CD8-positive, alpha-beta memory T cell (primary cell): ENCODE results near the gene EWSR1. TPM values are rescaled to one million over a fixed set of nuclear protein-coding genes. Genes with fewer than 3 reads are reported as not detected.
"Not testable (repeated sequence)": the region's sequence is repeated elsewhere in the genome, so short reads cannot be mapped to it uniquely, and the experiment has no call there.

Experiments
- CTCF ChIA-PET: fragments of 350-600 bp; sonication (Branson Sonifier 250); formaldehyde crosslinking; loops from one replicate; lab custom pipeline; 2021; ENCODE audit warnings: antibody characterized with exemption; lab: Charles Lee
- POLR2A ChIA-PET: fragments of 350-600 bp; sonication (Branson Sonifier 250); formaldehyde crosslinking; loops from one replicate; lab custom pipeline; 2021; ENCODE audit warnings: antibody characterized with exemption; lab: Charles Lee
- DNase-seq, 5 donors: peaks; one replicate each; pipeline versions ENCODE4 v3.0.0 to v3.0.0-alpha.2; 2020 to 2022; ENCODE audit warnings: mixed read lengths in 1 of 5
- H3K27ac ChIP-seq: one replicate; pipeline ENCODE4 v1.7.0; 2013; ENCODE audit warnings: low read depth, mild to moderate bottlenecking, low read length, moderate library complexity
- H3K27me3 ChIP-seq: 2 replicates; pipeline ENCODE4 v1.7.0; 2013; ENCODE audit warnings: low read length, mild to moderate bottlenecking; ENCODE audit not compliant: insufficient read depth, poor library complexity, severe bottlenecking
- H3K36me3 ChIP-seq: 2 replicates; pipeline ENCODE4 v1.7.0; 2013; ENCODE audit warnings: mild to moderate bottlenecking, low read length, moderate library complexity; ENCODE audit not compliant: insufficient read depth
- H3K4me1 ChIP-seq: 2 replicates; pipeline ENCODE4 v1.7.0; 2013; ENCODE audit warnings: mild to moderate bottlenecking, low read length, moderate library complexity; ENCODE audit not compliant: insufficient read depth
- H3K4me3 ChIP-seq: 2 replicates; pipeline ENCODE4 v1.7.0; 2013; ENCODE audit warnings: mild to moderate bottlenecking, low read length
- H3K9me3 ChIP-seq: 2 replicates; pipeline ENCODE4 v1.7.0; 2013; ENCODE audit warnings: mild to moderate bottlenecking, low read length
- H3K27ac Mint-ChIP-seq, 8 donors: one replicate each; pipeline ENCODE4 v1.8.0; 2020 to 2021; ENCODE audit warnings: mixed read lengths in 8 of 8, mild to moderate bottlenecking in 6 of 8, inconsistent platforms in 3 of 8, moderate library complexity in 3 of 8
- H3K27me3 Mint-ChIP-seq, 2 donors: one replicate each; pipeline ENCODE4 v1.8.0; 2020 to 2021; ENCODE audit warnings: mixed read lengths in 2 of 2, mild to moderate bottlenecking in 1 of 2, moderate library complexity in 1 of 2
- H3K36me3 Mint-ChIP-seq, 3 donors: one replicate each; pipeline ENCODE4 v1.8.0; 2020 to 2021; ENCODE audit warnings: mixed read lengths in 3 of 3, inconsistent platforms in 1 of 3, mild to moderate bottlenecking in 1 of 3
- H3K4me1 Mint-ChIP-seq, 3 donors: one replicate each; pipeline ENCODE4 v1.8.0; 2020 to 2021; ENCODE audit warnings: mixed read lengths in 3 of 3, inconsistent platforms in 1 of 3, mild to moderate bottlenecking in 1 of 3
- H3K4me3 Mint-ChIP-seq, 7 donors: one replicate each; pipeline ENCODE4 v1.8.0; 2020 to 2021; ENCODE audit warnings: mixed read lengths in 7 of 7, mild to moderate bottlenecking in 6 of 7, moderate library complexity in 4 of 7, inconsistent platforms in 2 of 7
- H3K9me3 Mint-ChIP-seq, 5 donors: one replicate each; pipeline ENCODE4 v1.8.0; 2020 to 2022; ENCODE audit warnings: mixed read lengths in 5 of 5, mild to moderate bottlenecking in 3 of 5, moderate library complexity in 2 of 5, inconsistent platforms in 1 of 5
- polyA plus RNA-seq: library from polyadenylated mRNA; unstranded; fragments of 300-500 nt; fragmentation: Illumina TruSeq; gene quantifications from one replicate; pipeline ENCODE4 v1.2.3, GENCODE V29; 2021
- total RNA-seq, 2 experiments: library from RNA; stranded (reverse); gene quantifications; one replicate each; pipeline ENCODE4 v1.2.3, GENCODE V29; 2021

The EWSR1 gene
- total RNA-seq (100 to 1,000 TPM; 312 to 327 TPM), polyA plus RNA-seq (219 TPM)

DNA sequence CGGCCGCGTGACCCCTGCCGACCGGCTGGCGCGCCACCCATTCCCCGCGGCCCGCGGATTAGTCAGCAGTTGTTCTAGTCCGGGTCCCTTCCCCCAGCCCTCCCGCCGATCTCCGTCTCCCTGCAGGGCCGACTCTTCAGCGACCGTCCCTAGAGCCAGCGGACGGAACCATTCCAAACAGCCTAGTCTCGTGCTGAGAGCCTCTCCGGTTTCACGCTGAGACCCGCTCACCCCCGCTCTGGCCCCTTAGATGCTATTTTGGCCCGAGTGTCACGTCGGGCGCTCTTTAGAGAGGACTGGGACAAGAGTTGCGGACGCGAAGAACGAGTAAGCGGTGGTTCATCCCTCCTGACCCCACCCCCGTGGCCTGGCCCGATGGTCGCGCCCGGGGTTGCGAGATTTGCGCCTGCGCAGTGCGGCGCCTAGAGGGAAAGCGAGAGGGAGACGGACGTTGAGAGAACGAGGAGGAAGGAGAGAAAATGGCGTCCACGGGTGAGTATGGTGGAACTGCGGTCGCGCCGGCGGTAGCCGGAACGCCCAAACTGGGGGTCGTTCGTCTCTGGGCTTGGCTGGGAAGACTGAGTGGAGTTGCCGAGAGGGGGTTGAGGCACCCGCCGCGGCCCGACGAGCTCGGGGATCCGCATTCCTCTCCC lies at the start of gene EWSR1, which contains the start of gene RHBDD3:
Gene EWSR1, plus strand, starts transcription at position 411 of the 653 bp plus-strand sequence. Its CDS starts 69 bp downstream, at position 480.
Gene RHBDD3, minus strand, starts transcription at position 124 of the 653 bp plus-strand sequence. CDS start 2,355 bp downstream, outside the sequence.
- Mint-ChIP-seq H3K4me1 (peaks cover 56 to 61% (median 58%) of the 10 kb centered on the region in 3 donors), H3K9me3 (no peaks in the 10 kb centered on the region), H3K27ac (peak within 1 kb of the TSS; percentile 97 to 100 (median 99)), H3K27me3 (peaks cover 0 to 2% of the 10 kb centered on the region in 2 donors), H3K36me3 (peaks cover 0 to 48% (median 2%) of the 10 kb centered on the region in 3 donors), H3K4me3 (peak within 1 kb of the TSS; percentile 91 to 100 (median 97))
- no peaks in the 10 kb centered on the region for H3K27me3 ChIP-seq
- CTCF ChIA-PET = interaction anchor here (0.9 kb wide), 1 partner anchor 22 kb away, joined by 3 read pairs; no protein-coding TSS in a partner anchor
- POLR2A ChIA-PET = interaction anchor here (0.5 to 0.6 kb wide), 3 partner anchors 8 to 1672 kb away, joined by 3 to 5 read pairs (median 4); no protein-coding TSS in a partner anchor
- H3K4me3 ChIP-seq = peak within 1 kb of the TSS; percentile 100
- no peaks in the 10 kb centered on the region for H3K9me3 ChIP-seq
- peak; percentile 92 to 98 (median 96) for DNase-seq
- H3K36me3 ChIP-seq = peaks cover 7% of the 10 kb centered on the region
- peaks cover 50% of the 10 kb centered on the region for H3K4me1 ChIP-seq
- peak within 1 kb of the TSS; percentile 99 for H3K27ac ChIP-seq

GRCh38 chr22:29218758-29219408 lies 49.2 kb upstream of the EWSR1 start:
- Mint-ChIP-seq H3K36me3 (no peaks in the 10 kb centered on the region), H3K9me3 (no peaks in the 10 kb centered on the region), H3K4me1 (no peaks in the 10 kb centered on the region), H3K4me3 (no peak overlapping the region), H3K27me3 (peaks cover 0 to 2% of the 10 kb centered on the region in 2 donors), H3K27ac (no peak overlapping the region)
- Histone ChIP-seq H3K4me1 (no peaks in the 10 kb centered on the region), H3K36me3 (no peaks in the 10 kb centered on the region), H3K4me3 (no peak overlapping the region), H3K27ac (no peak overlapping the region), H3K27me3 (no peaks in the 10 kb centered on the region), H3K9me3 (no peaks in the 10 kb centered on the region)
- POLR2A ChIA-PET = no interaction called here
- no peak for DNase-seq
- CTCF ChIA-PET = no interaction called here

DNA sequence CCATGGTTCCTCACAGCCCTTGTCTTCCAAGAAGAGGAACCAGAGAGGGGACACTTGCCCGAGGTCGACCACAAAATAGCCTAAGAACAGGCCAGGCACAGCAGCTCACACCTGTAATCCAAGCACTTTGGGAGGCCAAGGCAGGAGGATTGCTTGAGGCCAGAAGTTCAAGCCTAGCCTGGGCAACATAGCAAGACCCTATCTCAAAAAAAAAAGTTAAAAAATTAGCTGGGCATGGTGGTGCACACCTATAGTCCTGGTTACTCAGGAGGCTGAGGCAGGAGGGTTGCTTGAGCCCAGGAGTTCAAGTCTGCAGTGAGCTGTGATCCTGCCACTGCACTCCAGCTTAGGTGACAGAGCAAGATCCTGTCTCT lies 48.7 kb upstream of the EWSR1 start:
- CTCF ChIA-PET = not testable (repeated sequence)

DNA sequence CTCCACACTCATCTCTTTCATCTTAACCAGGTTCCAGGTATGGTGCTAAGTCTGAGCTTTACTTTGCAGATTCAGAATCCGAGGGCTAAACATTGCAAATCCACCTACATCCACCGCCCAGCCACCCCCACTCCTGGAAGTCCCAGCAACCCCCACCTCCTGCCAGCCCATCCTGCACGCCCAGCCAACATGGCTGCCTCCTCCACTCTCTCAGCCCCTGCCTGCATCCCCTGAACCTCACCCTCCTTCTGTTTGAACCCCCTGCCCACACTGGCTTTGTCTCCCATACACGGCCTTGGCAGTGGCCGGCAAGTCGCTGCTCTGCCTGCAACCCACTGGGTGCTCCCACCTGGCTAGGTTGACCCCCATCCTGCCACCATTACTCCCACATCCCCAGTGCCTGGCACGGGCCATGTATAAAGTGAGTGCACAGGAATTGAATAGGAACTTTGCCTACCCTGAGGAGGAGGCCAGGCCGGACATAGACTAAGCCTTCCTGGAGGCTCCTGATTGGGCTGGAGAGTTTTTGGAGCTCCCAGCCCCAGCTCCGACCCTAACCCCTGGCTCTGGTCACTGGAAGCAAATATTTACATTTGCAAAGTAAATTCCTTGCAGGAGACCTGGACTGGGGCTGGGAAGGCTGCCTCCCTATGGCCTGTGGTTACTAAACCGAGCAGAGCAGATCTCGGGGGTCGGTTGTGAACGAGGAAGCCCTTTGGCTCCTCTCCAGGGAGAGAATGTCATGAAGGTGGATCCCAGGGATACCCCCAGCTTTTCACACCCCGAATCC lies 48.0 kb upstream of the EWSR1 start:
- H3K27me3 ChIP-seq = no peaks in the 10 kb centered on the region

More for the DNA sequence above, 48.7 kb upstream of the EWSR1 start:
- H3K27ac ChIP-seq, H3K4me3 ChIP-seq, H3K27me3 Mint-ChIP-seq, H3K9me3 ChIP-seq, H3K36me3 Mint-ChIP-seq, H3K27me3 ChIP-seq, POLR2A ChIA-PET, H3K4me3 Mint-ChIP-seq, H3K4me1 Mint-ChIP-seq, DNase-seq, H3K36me3 ChIP-seq, H3K9me3 Mint-ChIP-seq, H3K4me1 ChIP-seq, H3K27ac Mint-ChIP-seq: not testable (repeated sequence)

DNA sequence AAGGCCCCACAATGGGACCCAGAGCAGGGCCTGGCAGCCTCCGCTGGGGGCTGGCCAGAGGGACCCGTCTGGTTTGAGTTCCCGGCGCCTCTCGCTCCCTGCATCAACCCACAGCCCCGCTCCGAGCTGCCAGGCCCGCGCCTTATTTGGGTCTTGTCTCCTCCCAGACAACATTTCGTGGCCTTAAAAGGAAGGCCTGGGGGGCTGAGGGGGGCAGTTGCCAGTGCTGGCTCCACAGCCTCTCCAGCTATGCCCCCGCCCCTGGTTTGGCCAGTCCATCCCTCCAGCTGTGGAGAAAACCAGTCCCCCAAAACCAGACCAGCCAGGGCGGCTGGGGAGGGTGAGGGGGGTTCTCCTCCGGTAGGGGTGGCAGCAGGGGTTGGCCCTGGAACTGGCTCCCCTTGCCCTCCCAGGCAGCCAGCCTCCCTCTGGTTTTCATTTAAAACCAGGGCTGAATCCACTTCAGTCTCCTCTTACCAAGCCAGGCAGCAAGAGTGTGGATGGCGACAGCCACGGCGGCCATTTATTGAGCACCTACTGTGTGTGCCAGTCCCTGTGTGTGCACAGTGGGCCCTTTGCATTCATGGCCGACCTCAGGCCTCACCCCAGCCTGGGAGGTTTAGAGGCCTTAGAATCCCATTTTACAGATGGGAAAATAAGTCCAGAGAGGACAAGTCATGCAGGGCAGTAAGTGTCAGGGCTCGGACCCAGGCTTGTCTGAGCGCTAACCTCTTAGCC lies 43.8 kb upstream of the EWSR1 start:
- peak in 1 of 5 donors; percentile 36 for DNase-seq
- Mint-ChIP-seq H3K9me3 (no peaks in the 10 kb centered on the region), H3K27ac (no peak overlapping the region), H3K27me3 (peaks cover 0 to 1% of the 10 kb centered on the region in 2 donors), H3K36me3 (no peaks in the 10 kb centered on the region), H3K4me3 (no peak overlapping the region), H3K4me1 (no peaks in the 10 kb centered on the region)
- no peaks in the 10 kb centered on the region for H3K9me3 ChIP-seq
- H3K4me1 ChIP-seq = no peaks in the 10 kb centered on the region
- no peaks in the 10 kb centered on the region for H3K27me3 ChIP-seq
- H3K36me3 ChIP-seq = no peaks in the 10 kb centered on the region
- no peak overlapping the region for H3K4me3 ChIP-seq
- H3K27ac ChIP-seq = no peak overlapping the region
- ChIA-PET CTCF (no interaction called here), POLR2A (no interaction called here)

More for the DNA sequence above, 48.0 kb upstream of the EWSR1 start:
- H3K4me3 ChIP-seq = no peak overlapping the region
- H3K9me3 ChIP-seq = no peaks in the 10 kb centered on the region
- Mint-ChIP-seq H3K27ac (no peak overlapping the region), H3K4me1 (no peaks in the 10 kb centered on the region), H3K36me3 (no peaks in the 10 kb centered on the region), H3K4me3 (no peak overlapping the region), H3K9me3 (no peaks in the 10 kb centered on the region), H3K27me3 (no peaks in the 10 kb centered on the region)
- POLR2A ChIA-PET = no interaction called here
- H3K36me3 ChIP-seq = no peaks in the 10 kb centered on the region
- H3K27ac ChIP-seq = no peak overlapping the region
- no peaks in the 10 kb centered on the region for H3K4me1 ChIP-seq
- CTCF ChIA-PET = no interaction called here
- no peak for DNase-seq

- Histone ChIP-seq H3K27ac (no peak overlapping the region), H3K9me3 (no peaks in the 10 kb centered on the region)
- CTCF ChIA-PET = no interaction called here
These were observed 43.1 kb upstream of the EWSR1 start for GRCh38 chr22:29224859-29225410.

GRCh38 chr22:29225422-29226090 lies 42.5 kb upstream of the EWSR1 start:
- ChIA-PET CTCF (no interaction called here), POLR2A (no interaction called here)
- H3K4me1 Mint-ChIP-seq = no peaks in the 10 kb centered on the region
- Histone ChIP-seq H3K4me3 (no peak overlapping the region), H3K9me3 (no peaks in the 10 kb centered on the region), H3K27ac (no peak overlapping the region), H3K27me3 (no peaks in the 10 kb centered on the region), H3K36me3 (no peaks in the 10 kb centered on the region), H3K4me1 (no peaks in the 10 kb centered on the region)
- no peak for DNase-seq
- H3K27me3 Mint-ChIP-seq = peaks cover 0 to 5% of the 10 kb centered on the region in 2 donors
- no peak overlapping the region for H3K4me3 Mint-ChIP-seq
- H3K9me3 Mint-ChIP-seq = no peaks in the 10 kb centered on the region
- H3K27ac Mint-ChIP-seq = peak overlapping the region in 1 of 8 donors; percentile 9
- H3K36me3 Mint-ChIP-seq = no peaks in the 10 kb centered on the region

More at GRCh38 chr22:29224859-29225410, 43.1 kb upstream of the EWSR1 start:
- peaks cover 0 to 3% of the 10 kb centered on the region in 2 donors for H3K27me3 Mint-ChIP-seq
- no peaks in the 10 kb centered on the region for H3K27me3 ChIP-seq
- H3K27ac Mint-ChIP-seq = peak overlapping the region in 1 of 8 donors; percentile 9
- H3K4me3 ChIP-seq = no peak overlapping the region
- no peaks in the 10 kb centered on the region for H3K4me1 Mint-ChIP-seq
- H3K36me3 Mint-ChIP-seq = no peaks in the 10 kb centered on the region
- no peaks in the 10 kb centered on the region for H3K9me3 Mint-ChIP-seq
- no peaks in the 10 kb centered on the region for H3K36me3 ChIP-seq
- H3K4me3 Mint-ChIP-seq = no peak overlapping the region
- no peak for DNase-seq
- no peaks in the 10 kb centered on the region for H3K4me1 ChIP-seq
- POLR2A ChIA-PET = no interaction called here
